Parathyroid adenoma (tissue), 2 donors: ENCODE results near the gene TNNT3.

Experiments used
- H2AFZ ChIP-seq: fragments of 300-600 bp; sonication (generic); one replicate; pipeline ENCODE4 v1.7.0; 2017; ENCODE audit warnings: antibody characterized with exemption, mild to moderate bottlenecking
- H3K27ac ChIP-seq: fragments of 300-600 bp; sonication (generic); one replicate; pipeline ENCODE4 v1.7.0; 2017
- H3K27me3 ChIP-seq: fragments of 300-600 bp; sonication (generic); one replicate; pipeline ENCODE4 v1.7.0; 2017; ENCODE audit warnings: low read length; ENCODE audit not compliant: control insufficient read depth, insufficient read depth
- H3K36me3 ChIP-seq: fragments of 300-600 bp; sonication (generic); one replicate; pipeline ENCODE4 v1.7.0; 2017; ENCODE audit warnings: low read length; ENCODE audit not compliant: control insufficient read depth, insufficient read depth
- H3K4me1 ChIP-seq: fragments of 300-600 bp; sonication (generic); one replicate; pipeline ENCODE4 v1.7.0; 2017; ENCODE audit warnings: control low read depth
- H3K4me2 ChIP-seq: fragments of 300-600 bp; sonication (generic); one replicate; pipeline ENCODE4 v1.7.0; 2017; ENCODE audit warnings: low read length
- H3K4me3 ChIP-seq: fragments of 300-600 bp; sonication (generic); one replicate; pipeline ENCODE4 v1.7.0; 2017; ENCODE audit warnings: low read depth, low read length
- H3K79me2 ChIP-seq: fragments of 300-600 bp; sonication (generic); one replicate; pipeline ENCODE4 v1.7.0; 2017; ENCODE audit warnings: control low read depth
- H3K9ac ChIP-seq: fragments of 300-600 bp; sonication (generic); one replicate; pipeline ENCODE4 v1.7.0; 2017; ENCODE audit warnings: mild to moderate bottlenecking
- H3K9me3 ChIP-seq: fragments of 300-600 bp; sonication (generic); one replicate; pipeline ENCODE4 v1.7.0; 2017; ENCODE audit warnings: low read length; ENCODE audit not compliant: control insufficient read depth
- TF ChIP-seq, protein P1 (sequence below): fragments of 300-600 bp; sonication (generic); IDR thresholded peaks from one replicate; pipeline ENCODE4 v1.7.0; 2017; ENCODE audit warnings: antibody characterized with exemption, mild to moderate bottlenecking
- donor health status: primary hyperparathyroidism.

The TNNT3 gene

DNA sequence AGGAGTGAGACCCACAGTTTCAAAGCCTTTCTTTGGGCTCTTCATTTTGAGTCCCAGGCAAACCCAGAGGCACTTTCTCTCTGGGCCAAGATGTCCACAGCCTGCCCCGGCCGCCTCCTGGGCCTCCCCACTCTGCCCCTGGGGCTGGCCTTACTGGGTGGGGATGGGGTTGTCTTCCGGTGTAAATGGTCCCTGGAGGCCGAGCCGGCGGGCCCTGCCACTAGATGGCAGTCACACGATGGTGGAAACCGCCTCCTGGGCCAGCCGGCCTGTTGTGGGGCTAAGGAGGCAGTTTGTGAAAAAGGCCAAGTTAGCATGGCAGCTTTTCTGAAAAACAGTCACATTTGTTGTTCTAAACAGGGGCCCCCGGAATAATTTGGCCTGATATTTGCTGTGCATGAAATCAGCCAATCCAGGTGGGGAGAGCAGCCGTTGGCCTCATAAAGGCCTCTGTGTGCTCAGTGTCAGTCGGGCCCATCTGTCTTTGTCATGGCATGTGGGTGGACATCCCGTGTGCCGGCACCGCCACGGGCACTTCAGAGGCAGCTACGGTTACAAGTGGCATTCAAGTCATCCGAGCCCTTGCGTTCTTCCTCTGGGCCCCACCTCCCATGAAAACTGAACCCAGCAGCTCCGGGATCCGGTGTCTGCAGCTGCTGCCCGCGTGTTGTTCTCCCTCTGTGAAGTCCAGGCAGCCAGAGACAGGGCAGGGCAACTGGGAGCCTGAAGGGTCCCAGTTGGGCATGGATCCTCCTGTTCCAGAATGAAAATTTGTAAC is 34.2 kb downstream of the TNNT3 start:
- H3K27ac ChIP-seq = no peak overlapping the region
- no peak overlapping the region for H3K4me2 ChIP-seq
- H3K4me3 ChIP-seq = no peak overlapping the region
- no peaks in the 10 kb centered on the region for H3K36me3 ChIP-seq
- H3K27me3 ChIP-seq = no peaks in the 10 kb centered on the region
- H3K9me3 ChIP-seq = no peaks in the 10 kb centered on the region
- H2AFZ ChIP-seq = no peak overlapping the region
- no peaks in the 10 kb centered on the region for H3K79me2 ChIP-seq
- no peaks in the 10 kb centered on the region for H3K4me1 ChIP-seq
- no peak overlapping the region for H3K9ac ChIP-seq
- TF ChIP-seq, protein P1, sequence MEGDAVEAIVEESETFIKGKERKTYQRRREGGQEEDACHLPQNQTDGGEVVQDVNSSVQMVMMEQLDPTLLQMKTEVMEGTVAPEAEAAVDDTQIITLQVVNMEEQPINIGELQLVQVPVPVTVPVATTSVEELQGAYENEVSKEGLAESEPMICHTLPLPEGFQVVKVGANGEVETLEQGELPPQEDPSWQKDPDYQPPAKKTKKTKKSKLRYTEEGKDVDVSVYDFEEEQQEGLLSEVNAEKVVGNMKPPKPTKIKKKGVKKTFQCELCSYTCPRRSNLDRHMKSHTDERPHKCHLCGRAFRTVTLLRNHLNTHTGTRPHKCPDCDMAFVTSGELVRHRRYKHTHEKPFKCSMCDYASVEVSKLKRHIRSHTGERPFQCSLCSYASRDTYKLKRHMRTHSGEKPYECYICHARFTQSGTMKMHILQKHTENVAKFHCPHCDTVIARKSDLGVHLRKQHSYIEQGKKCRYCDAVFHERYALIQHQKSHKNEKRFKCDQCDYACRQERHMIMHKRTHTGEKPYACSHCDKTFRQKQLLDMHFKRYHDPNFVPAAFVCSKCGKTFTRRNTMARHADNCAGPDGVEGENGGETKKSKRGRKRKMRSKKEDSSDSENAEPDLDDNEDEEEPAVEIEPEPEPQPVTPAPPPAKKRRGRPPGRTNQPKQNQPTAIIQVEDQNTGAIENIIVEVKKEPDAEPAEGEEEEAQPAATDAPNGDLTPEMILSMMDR = peak; percentile 10

DNA sequence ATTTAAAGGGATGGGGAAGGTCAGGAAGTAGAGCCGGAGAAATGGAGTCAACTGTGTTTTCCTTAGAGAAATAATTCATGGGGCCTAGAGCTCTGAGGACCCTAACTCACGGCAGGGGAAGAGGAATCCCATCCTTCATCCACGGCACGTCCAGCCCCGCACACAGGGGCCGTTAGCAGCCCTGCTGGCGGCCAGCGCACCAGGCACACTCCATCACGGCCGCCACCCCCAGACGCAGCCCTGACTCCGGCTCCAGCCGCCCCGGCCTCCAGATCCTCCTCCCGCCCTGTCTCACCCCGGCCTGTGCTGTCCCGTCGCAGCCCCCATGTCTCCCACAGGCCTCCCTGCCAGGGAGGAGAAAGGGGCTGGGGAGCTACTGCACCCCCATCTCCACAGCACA is 38.9 kb downstream of the TNNT3 start:
- no peaks in the 10 kb centered on the region for H3K4me1 ChIP-seq

DNA sequence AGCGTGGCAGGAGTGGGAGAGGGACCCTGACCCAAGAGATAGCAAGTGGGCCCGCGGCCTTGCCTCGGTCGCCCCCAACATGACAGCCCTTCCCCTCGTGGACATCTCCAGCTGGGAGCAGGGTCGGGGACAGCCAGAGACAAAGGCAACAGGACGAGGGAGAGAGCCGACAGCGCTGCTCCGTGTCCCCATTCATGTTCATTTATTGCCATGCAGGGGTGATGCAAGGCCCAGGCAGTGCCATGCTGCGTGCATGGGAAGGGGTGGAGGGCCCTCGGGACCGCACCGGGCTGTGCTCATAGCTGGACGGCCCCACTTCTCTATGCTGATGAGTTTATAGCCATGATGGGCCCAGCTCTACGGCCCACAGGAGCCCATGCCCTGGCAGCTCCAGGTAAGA is 40.3 kb downstream of the TNNT3 start:
- Histone ChIP-seq H3K79me2 (no peaks in the 10 kb centered on the region), H3K4me1 (no peaks in the 10 kb centered on the region), H2AFZ (no peak overlapping the region), H3K9ac (no peak overlapping the region), H3K27me3 (no peaks in the 10 kb centered on the region), H3K36me3 (no peaks in the 10 kb centered on the region), H3K4me2 (no peak overlapping the region), H3K9me3 (no peaks in the 10 kb centered on the region), H3K27ac (no peak overlapping the region), H3K4me3 (no peak overlapping the region)
- TF ChIP-seq, protein P1 = no peak

More for the DNA sequence above, 38.9 kb downstream of the TNNT3 start:
- Histone ChIP-seq H3K9me3 (no peaks in the 10 kb centered on the region), H3K27me3 (no peaks in the 10 kb centered on the region), H2AFZ (no peak overlapping the region), H3K36me3 (no peaks in the 10 kb centered on the region), H3K79me2 (no peaks in the 10 kb centered on the region), H3K27ac (no peak overlapping the region), H3K9ac (no peak overlapping the region), H3K4me3 (no peak overlapping the region), H3K4me2 (no peak overlapping the region)
- TF ChIP-seq, protein P1 = no peak

DNA sequence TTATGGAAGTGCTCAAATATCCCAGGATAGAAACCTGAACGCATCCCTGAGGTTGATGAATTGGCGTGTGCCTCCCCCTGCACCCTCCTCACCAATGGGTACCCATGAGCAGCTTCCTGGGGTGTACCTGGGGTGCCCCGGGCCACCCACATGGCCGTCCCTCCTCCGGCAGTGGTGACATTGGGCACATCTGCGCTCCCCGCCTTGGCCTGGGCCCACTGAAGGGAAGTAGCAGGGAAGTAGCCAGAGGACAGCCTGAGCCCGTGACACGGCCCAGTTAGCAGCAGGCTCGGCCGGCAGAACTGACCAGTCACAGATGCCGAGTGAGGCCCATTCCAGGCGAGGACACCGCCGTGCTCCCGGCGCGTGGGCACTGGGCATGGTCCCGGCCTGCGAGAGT is 44.4 kb downstream of the TNNT3 start:
- TF ChIP-seq, protein P1 = no peak
- H3K27me3 ChIP-seq = no peaks in the 10 kb centered on the region

DNA sequence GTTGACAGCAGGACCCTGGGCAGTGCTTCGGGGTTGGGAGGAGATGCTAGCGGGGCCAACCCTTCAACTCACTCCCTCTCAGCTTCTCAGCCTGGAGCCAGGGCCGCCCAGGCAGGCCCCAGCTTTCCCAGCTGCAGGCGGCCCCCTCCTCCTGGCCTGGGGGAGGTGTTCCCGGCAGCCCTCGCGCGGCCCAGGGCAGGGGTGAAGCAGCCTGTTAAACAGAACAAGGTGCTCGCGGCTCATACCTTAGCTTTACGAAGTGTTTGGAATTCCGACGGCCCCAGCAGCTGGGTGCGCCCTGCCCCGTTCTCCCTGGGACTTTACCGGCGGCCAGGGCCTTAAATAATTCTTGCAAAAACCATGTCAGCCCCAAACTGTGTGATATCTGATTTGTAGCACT is 44.8 kb downstream of the TNNT3 start:
- Histone ChIP-seq H3K79me2 (no peaks in the 10 kb centered on the region), H3K4me2 (no peak overlapping the region), H3K27ac (no peak overlapping the region), H3K9me3 (no peaks in the 10 kb centered on the region), H3K36me3 (no peaks in the 10 kb centered on the region), H3K4me3 (no peak overlapping the region), H3K27me3 (no peaks in the 10 kb centered on the region), H3K4me1 (no peaks in the 10 kb centered on the region), H3K9ac (no peak overlapping the region), H2AFZ (no peak overlapping the region)
- TF ChIP-seq, protein P1 = no peak

More for the DNA sequence above, 44.4 kb downstream of the TNNT3 start:
- no peaks in the 10 kb centered on the region for H3K9me3 ChIP-seq
- no peaks in the 10 kb centered on the region for H3K79me2 ChIP-seq
- H3K27ac ChIP-seq = no peak overlapping the region
- H3K36me3 ChIP-seq = no peaks in the 10 kb centered on the region
- H2AFZ ChIP-seq = no peak overlapping the region
- H3K9ac ChIP-seq = no peak overlapping the region
- H3K4me1 ChIP-seq = no peaks in the 10 kb centered on the region
- no peak overlapping the region for H3K4me3 ChIP-seq
- H3K4me2 ChIP-seq = no peak overlapping the region
